Thyroid gland (tissue), 4 donors: ENCODE measurements around the gene CNOT1. TPM values are rescaled to one million over a fixed set of nuclear protein-coding genes. Genes with fewer than 3 reads are reported as not detected.
"Not testable (repeated sequence)": the region's sequence is repeated elsewhere in the genome, so short reads cannot be mapped to it uniquely, and the experiment has no call there.

Experiments
- DNase-seq, 2 donors: peaks; one replicate each; pipeline ENCODE4 v3.0.0-alpha.2; 2019
- H3K27ac ChIP-seq, 3 donors: fragments of 200-600 bp; sonication (generic); 1 replicate in 2 of 3; 2 replicates in 1 of 3; pipeline ENCODE4 v1.5.1; 2016 to 2019; ENCODE audit warnings: mild to moderate bottlenecking in 1 of 3, moderate library complexity in 1 of 3
- H3K27me3 ChIP-seq: fragments of 200-600 bp; sonication (generic); one replicate; pipeline ENCODE4 v1.5.1; 2019
- H3K36me3 ChIP-seq, 2 donors: fragments of 200-600 bp; sonication (generic); one replicate each; pipeline ENCODE4 v1.5.1; 2016 to 2019
- H3K4me1 ChIP-seq, 2 donors: fragments of 200-600 bp; sonication (generic); one replicate each; pipeline ENCODE4 v1.5.1; 2017 to 2019
- H3K4me3 ChIP-seq, 3 donors: fragments of 200-600 bp; sonication (generic); replicated peaks in 1 of 3; 1 replicate in 2 of 3; 2 replicates in 1 of 3; pipeline ENCODE4 v1.5.1; 2016; ENCODE audit warnings: mild to moderate bottlenecking in 1 of 3
- H3K9me3 ChIP-seq: fragments of 200-600 bp; sonication (generic); one replicate; pipeline ENCODE4 v1.5.1; 2017
- POLR2A ChIP-seq, 2 donors: fragments of 450-650 bp; IDR thresholded peaks; one replicate each; pipeline ENCODE4 v1.6.1; 2017; ENCODE audit warnings: antibody characterized with exemption in 2 of 2, mild to moderate bottlenecking in 2 of 2, moderate library complexity in 1 of 2
- WGBS, 2 donors: methylation state at CpG; one replicate each; pipeline ENCODE4 v1.1.5; 2017; 5-methylcytosine and 5-hydroxymethylcytosine counted together
- intact Hi-C: fragments of 100-400 bp; cut with DNase I; formaldehyde crosslinking; loops from one replicate; pipeline ENCODE4 v1.15.1; 2023
- total RNA-seq, 4 donors: library from RNA; depleted of rRNA; stranded (reverse); fragments of >200 nt; gene quantifications; one replicate each; pipeline ENCODE4 v1.2.3, GENCODE V29; 2016
- TF ChIP-seq, protein P1 (sequence below), 6 experiments: fragments of 200-600 bp in 3 of 6; fragments of 450-650 bp in 3 of 6; sonication (generic) in 3 of 6; IDR thresholded peaks; one replicate each; pipeline ENCODE4 v1.5.1; 2016 to 2019; ENCODE audit warnings: antibody characterized with exemption in 6 of 6, mild to moderate bottlenecking in 2 of 6, inconsistent platforms in 1 of 6, moderate library complexity in 1 of 6

The CNOT1 gene
- total RNA-seq, 4 donors from 2014 or later, result 109 to 150 (median 133) TPM

DNA sequence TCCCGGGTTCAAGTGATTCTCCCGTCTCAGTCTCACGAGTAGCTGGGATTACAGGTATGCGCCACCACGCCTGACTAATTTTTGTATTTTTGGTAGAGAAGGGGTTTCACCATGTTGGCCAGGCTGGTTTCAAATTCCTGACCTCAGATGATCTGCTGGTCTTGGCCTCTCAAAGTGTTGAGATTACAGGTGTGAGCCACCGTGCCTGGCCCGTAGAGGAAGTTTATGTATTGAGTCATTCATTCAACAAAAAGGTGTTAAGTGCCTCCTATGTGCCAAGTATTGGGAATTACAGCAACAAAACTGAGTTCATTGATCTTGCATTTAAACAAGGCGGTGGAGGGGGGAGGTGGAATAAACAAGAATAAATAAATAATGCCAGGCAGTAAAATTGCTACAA is 10.2 kb upstream of the CNOT1 start:
- Histone ChIP-seq H3K27ac (no peak overlapping the region), H3K27me3 (no peaks in the 10 kb centered on the region), H3K4me3 (no peak overlapping the region), H3K4me1 (no peaks in the 10 kb centered on the region), H3K9me3 (no peaks in the 10 kb centered on the region), H3K36me3 (no peaks in the 10 kb centered on the region)
- DNase-seq, result no peak
- TF ChIP-seq, protein P1, sequence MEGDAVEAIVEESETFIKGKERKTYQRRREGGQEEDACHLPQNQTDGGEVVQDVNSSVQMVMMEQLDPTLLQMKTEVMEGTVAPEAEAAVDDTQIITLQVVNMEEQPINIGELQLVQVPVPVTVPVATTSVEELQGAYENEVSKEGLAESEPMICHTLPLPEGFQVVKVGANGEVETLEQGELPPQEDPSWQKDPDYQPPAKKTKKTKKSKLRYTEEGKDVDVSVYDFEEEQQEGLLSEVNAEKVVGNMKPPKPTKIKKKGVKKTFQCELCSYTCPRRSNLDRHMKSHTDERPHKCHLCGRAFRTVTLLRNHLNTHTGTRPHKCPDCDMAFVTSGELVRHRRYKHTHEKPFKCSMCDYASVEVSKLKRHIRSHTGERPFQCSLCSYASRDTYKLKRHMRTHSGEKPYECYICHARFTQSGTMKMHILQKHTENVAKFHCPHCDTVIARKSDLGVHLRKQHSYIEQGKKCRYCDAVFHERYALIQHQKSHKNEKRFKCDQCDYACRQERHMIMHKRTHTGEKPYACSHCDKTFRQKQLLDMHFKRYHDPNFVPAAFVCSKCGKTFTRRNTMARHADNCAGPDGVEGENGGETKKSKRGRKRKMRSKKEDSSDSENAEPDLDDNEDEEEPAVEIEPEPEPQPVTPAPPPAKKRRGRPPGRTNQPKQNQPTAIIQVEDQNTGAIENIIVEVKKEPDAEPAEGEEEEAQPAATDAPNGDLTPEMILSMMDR (IDR thresholded peaks at IDR 0.05), result no peak
- no peak for TF ChIP-seq POLR2A (IDR thresholded peaks at IDR 0.05)
- WGBS, 2 donors, result 53 to 72% methylated on average over 3 to 8 of the region's 8 CpGs
- intact Hi-C loops, result no loop called here

DNA sequence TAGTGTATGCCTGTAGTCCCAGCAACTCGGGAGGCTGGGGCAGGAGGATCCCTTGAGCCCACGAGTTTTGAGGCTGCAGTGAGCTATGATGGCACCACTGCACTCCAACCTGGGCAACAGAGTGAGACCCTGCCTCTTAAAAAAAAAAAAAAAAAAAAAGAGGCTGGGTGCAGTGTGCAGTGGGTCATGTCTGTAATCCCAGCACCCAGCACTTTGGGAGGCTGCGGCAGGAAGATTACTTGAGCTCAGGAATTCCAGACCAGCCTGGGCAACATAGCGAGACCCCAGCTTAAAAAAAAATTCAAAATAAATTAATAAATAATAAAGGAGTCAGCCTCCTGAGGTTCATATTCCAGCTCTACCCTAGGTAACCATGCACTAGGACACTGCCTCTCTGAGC is 9.6 kb upstream of the CNOT1 start:
- H3K4me3 ChIP-seq, result no peak overlapping the region
- no peaks in the 10 kb centered on the region for H3K9me3 ChIP-seq
- TF ChIP-seq, protein P1 (IDR thresholded peaks at IDR 0.05), result no peak
- no peak for TF ChIP-seq POLR2A (IDR thresholded peaks at IDR 0.05)
- no peak for DNase-seq
- H3K4me1 ChIP-seq, result no peaks in the 10 kb centered on the region
- H3K27me3 ChIP-seq, result no peaks in the 10 kb centered on the region
- 65 to 95% methylated on average over 4 of the region's 4 CpGs for WGBS, 2 donors
- no peaks in the 10 kb centered on the region for H3K36me3 ChIP-seq
- intact Hi-C loops, result no loop called here
- H3K27ac ChIP-seq, result no peak overlapping the region

DNA sequence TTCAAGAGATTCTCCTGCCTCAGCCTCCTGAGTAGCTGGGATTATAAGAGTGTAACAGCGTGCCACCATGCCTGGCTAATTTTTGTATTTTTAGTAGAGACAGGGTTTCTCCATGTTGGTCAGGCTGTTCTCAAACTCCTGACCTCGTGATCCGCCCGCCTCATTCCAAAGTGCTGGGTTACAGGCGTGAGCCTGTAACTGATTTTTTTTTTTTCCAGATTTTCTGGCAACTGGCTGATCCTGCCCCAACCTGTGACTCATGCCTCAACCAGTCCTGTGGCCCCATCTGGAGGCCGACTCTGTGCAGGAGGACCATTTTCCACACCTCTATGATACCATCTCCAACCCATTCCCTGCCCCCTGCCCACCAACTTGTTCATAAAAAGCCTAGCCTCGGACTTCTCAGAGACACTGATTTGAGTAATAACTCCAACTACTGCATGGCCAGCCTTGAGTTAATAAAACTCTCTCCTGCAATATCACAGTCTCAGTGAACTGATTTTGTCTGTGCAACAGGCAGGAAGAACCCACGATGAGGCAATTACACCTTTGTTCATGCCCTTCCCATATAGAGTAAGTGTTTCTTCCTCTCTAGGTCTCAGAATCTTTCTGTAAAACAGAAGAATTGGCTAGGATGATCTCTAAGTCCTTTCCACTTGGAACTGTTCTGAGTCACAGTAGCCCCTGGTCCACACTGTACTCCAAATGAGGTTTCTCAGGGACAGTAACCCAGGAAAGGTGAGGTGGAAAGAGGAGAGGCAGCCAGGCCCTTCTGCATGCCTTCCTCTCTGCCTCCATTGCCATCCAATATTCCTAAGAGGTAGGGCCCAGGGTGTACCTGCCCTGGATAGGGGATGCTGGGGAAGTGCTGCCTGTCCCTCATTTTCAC is 8.8 kb upstream of the CNOT1 start:
- Histone ChIP-seq H3K36me3 (no peaks in the 10 kb centered on the region), H3K4me3 (no peak overlapping the region), H3K27me3 (no peaks in the 10 kb centered on the region), H3K27ac (no peak overlapping the region), H3K9me3 (no peaks in the 10 kb centered on the region), H3K4me1 (no peaks in the 10 kb centered on the region)
- TF ChIP-seq, protein P1 (IDR thresholded peaks at IDR 0.05), result no peak
- TF ChIP-seq POLR2A (IDR thresholded peaks at IDR 0.05), result no peak
- WGBS, 2 donors, result 58 to 78% methylated on average over 8 of the region's 8 CpGs
- intact Hi-C loops, result no loop called here
- peak in 1 of 2 donors; percentile 4 for DNase-seq

DNA sequence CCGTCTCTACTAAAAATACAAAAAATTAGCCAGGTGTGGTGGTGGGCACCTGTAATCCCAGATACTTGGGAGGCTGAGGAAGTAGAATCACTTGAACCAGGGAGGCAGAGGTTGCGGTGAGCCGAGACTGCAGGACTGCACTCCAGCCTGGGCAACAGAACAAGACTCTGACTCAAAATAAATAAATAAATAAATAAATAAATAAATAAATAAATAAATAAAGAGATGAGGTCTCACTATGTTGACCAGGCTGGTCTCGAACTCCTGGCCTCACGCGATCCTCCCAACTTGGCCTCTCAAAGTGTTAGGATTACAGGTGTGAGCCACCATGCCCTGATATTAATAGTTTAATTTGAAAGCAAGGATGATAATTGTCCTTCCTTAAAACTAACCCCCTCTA is 7.4 kb upstream of the CNOT1 start:
- H3K36me3 ChIP-seq, H3K4me3 ChIP-seq, intact Hi-C loops, H3K27me3 ChIP-seq, H3K4me1 ChIP-seq, H3K27ac ChIP-seq, DNase-seq, H3K9me3 ChIP-seq: not testable (repeated sequence)
- 95 to 97% methylated on average over 6 of the region's 6 CpGs for WGBS, 2 donors

DNA sequence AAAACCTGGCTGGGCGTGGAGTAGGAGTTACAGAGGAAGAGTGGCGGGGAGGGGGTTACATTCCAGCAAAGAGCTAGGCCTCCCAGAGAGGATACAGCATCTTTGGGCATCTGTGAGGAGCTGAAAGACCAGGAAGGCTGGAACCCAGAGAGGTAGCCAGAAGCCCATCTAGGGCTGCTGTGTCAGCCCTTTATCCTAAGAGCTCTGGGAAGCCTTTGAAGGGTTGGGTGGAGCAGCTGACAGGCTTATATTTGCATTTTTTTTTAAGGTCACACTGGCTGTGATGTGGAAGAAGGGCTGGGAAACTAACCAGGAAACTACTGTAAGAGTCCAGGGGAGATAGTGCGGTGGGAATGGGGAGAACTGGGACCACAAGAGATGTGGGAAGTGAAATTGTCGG is 6.8 kb upstream of the CNOT1 start:
- DNase-seq, result no peak
- no peaks in the 10 kb centered on the region for H3K4me1 ChIP-seq
- intact Hi-C loops, result no loop called here
- no peak overlapping the region for H3K27ac ChIP-seq
- TF ChIP-seq, protein P1 (IDR thresholded peaks at IDR 0.05), result no peak
- TF ChIP-seq POLR2A (IDR thresholded peaks at IDR 0.05), result no peak
- WGBS, 2 donors, result 90 to 94% methylated on average over 4 of the region's 4 CpGs
- no peaks in the 10 kb centered on the region for H3K27me3 ChIP-seq
- H3K36me3 ChIP-seq, result no peaks in the 10 kb centered on the region
- H3K4me3 ChIP-seq, result no peak overlapping the region
- H3K9me3 ChIP-seq, result no peaks in the 10 kb centered on the region
